Measurements from ENCODE around the gene RNF144A. TPM values are rescaled to one million over a fixed set of nuclear protein-coding genes. Genes with fewer than 3 reads are reported as not detected.

The RNF144A gene
- total and polyA plus RNA-seq, 2 of the 13 experiments (the other 11 are each of a cell fraction or from before 2014, with no cell fraction given): 13.9 to 16.5 TPM

- peak; percentile 88 for FAIRE-seq
- intact Hi-C loops (cut with micrococcal nuclease; ENCODE audit: unreplicated experiment): loop anchor here (1.0 to 5.0 kb wide), 2 partner anchors 162 to 187 kb away; no protein-coding TSS in a partner anchor
- no peak for TF ChIP-seq ONECUT2 (CRISPR knock-in tag; IDR thresholded peaks at IDR 0.05)
- peak; percentile 99 for TF ChIP-seq ZNF230 (CRISPR knock-in tag; IDR thresholded peaks at IDR 0.05)
- TF ChIP-seq ZNF780A (CRISPR knock-in tag; IDR thresholded peaks at IDR 0.05): no peak
- no peak for TF ChIP-seq MAFF (IDR thresholded peaks at IDR 0.05; ENCODE audit: low read depth, low read length)
- no peak for TF ChIP-seq ZNF747 (CRISPR knock-in tag; IDR thresholded peaks at IDR 0.05; ENCODE audit: borderline replicate concordance)
- TF ChIP-seq STAG1 (CRISPR knock-in tag; IDR thresholded peaks at IDR 0.05): peak; percentile 83
- peak; percentile 40 for TF ChIP-seq SKI (IDR thresholded peaks at IDR 0.05; ENCODE audit: partially characterized antibody)
- no peak for TF ChIP-seq RFX1 (IDR thresholded peaks at IDR 0.05)
- TF ChIP-seq CERS6 (CRISPR knock-in tag; IDR thresholded peaks at IDR 0.05): no peak
- peak; percentile 91 for TF ChIP-seq CTCF (CRISPR knock-in tag; IDR thresholded peaks at IDR 0.05)
- TF ChIP-seq ZNF331 (CRISPR knock-in tag; IDR thresholded peaks at IDR 0.05): peak; percentile 61
- 0 out of 2 replicates have a peak, but pooled peaks have one; percentile 15 for TF ChIP-seq ELF3 (CRISPR knock-in tag; IDR thresholded peaks at IDR 0.05)
- TF ChIP-seq KDM2A (CRISPR knock-in tag; IDR thresholded peaks at IDR 0.05; ENCODE audit: borderline replicate concordance, low read depth): no peak
- TF ChIP-seq MIXL1 (CRISPR knock-in tag; IDR thresholded peaks at IDR 0.05): peak; percentile 38; the same call in 1 of the 2 replicates
- TF ChIP-seq TFDP1 (CRISPR knock-in tag; IDR thresholded peaks at IDR 0.05; ENCODE audit: borderline replicate concordance): peak; percentile 36; the same call in 1 of the 2 replicates
- TF ChIP-seq ARID5B (CRISPR knock-in tag; IDR thresholded peaks at IDR 0.05): 0 out of 2 replicates have a peak, but pooled peaks have one; percentile 25
Measured at GRCh38 chr2:7083580-7084509, 166.6 kb downstream of the RNF144A start.

More at GRCh38 chr2:7083580-7084509, 166.6 kb downstream of the RNF144A start:
- no TSS peak for BruUV-seq (replicated peaks)
- Histone ChIP-seq H4K20me1 (ENCODE audit: insufficient read depth, low read length) (no peaks in the 10 kb centered on the region), H3K36me3 (replicated peaks in 1 of 2; ENCODE audit: control insufficient read depth in 1 of 2, insufficient read depth in 2 of 2, low read length in 2 of 2) (no peaks in the 10 kb centered on the region), H3K79me2 (ENCODE audit: insufficient read depth, low read length) (no peaks in the 10 kb centered on the region), H2AFZ (ENCODE audit: low read length) (no peak overlapping the region), H3K27ac (ENCODE audit: extremely low read length, insufficient read depth, low read length) (no peak overlapping the region), H3K9me3 (ENCODE audit: low read length) (no peaks in the 10 kb centered on the region), H3K4me1 (ENCODE audit: insufficient read depth, low read length) (0 out of 2 replicates have a peak, but pooled peaks cover 5% of the 10 kb centered on the region), H3K4me2 (ENCODE audit: low read depth, low read length) (no peak overlapping the region), H3K27me3 (ENCODE audit: control insufficient read depth in 1 of 2, insufficient read depth in 2 of 2, low read length in 2 of 2) (no peaks in the 10 kb centered on the region), H3K4me3 (replicated peaks in 1 of 3; ENCODE audit: insufficient read depth in 1 of 3, low read depth in 2 of 3, low read length in 3 of 3) (no peak overlapping the region), H3K9ac (ENCODE audit: insufficient read depth, low read depth, low read length) (no peak overlapping the region)
- WGBS (ENCODE audit: low lambda C conversion rate): 27% methylated on average over 10 of the region's 10 CpGs
- CTCF ChIA-PET (ENCODE audit: low intra/inter-chr PET ratio, low total read pairs): interaction anchor here (1.5 to 1.9 kb wide), 2 partner anchors 46 to 186 kb away, joined by 11 to 12 read pairs; no protein-coding TSS in a partner anchor
- ATAC-seq (peak; percentile 98), DNase-seq (ENCODE audit: low spot score) (peak; percentile 45)
- in situ Hi-C loops (cut with HindIII; ENCODE audit: extremely low pct_ligation_motif_present, low pct_unique_long_range_greater_than_20kb): no loop called here
- POLR2A ChIA-PET: no interaction called here

All from HepG2 (cell line).